Eye (tissue), 1 donor: Measurements from ENCODE around the gene CDHR5.

ENCODE experiments used
- DNase-seq: peaks from one replicate; pipeline ENCODE4 v3.0.0-alpha.2; 2015

Gene CDHR5

GRCh38 chr11:621838-622237 lies 2.9 kb downstream of the CDHR5 start:
- DNase-seq: no peak

GRCh38 chr11:620935-621814 lies 3.6 kb downstream of the CDHR5 start:
- no peak for DNase-seq

- no peak for DNase-seq
Measured at GRCh38 chr11:620201-620600, 4.6 kb downstream of the CDHR5 start.

GRCh38 chr11:619628-620050 lies 5.1 kb downstream of the CDHR5 start:
- DNase-seq: no peak

GRCh38 chr11:618856-619627 lies 5.7 kb downstream of the CDHR5 start:
- DNase-seq: no peak

- no peak for DNase-seq
Measured at GRCh38 chr11:617912-618682, 6.7 kb downstream of the CDHR5 start.

GRCh38 chr11:617199-617911 lies 7.4 kb downstream of the CDHR5 start:
- DNase-seq: no peak

- no peak for DNase-seq
Measured at GRCh38 chr11:616320-617198, 8.2 kb downstream of the CDHR5 start.

GRCh38 chr11:615504-616319 lies 9.0 kb downstream of the CDHR5 start, which contains the start of gene IRF7:
IRF7 (minus strand) TSS chr11:615950; CDS start chr11:615364, 586 bp downstream.
- peak; percentile 95 for DNase-seq

- peak; percentile 35 for DNase-seq
Measured at GRCh38 chr11:614623-615503, 9.9 kb downstream of the CDHR5 start.

- peak; percentile 17 for DNase-seq
Measured at GRCh38 chr11:614021-614622, 10.6 kb downstream of the CDHR5 start.

GRCh38 chr11:613369-613968 lies 11.3 kb downstream of the CDHR5 start:
- DNase-seq: peak; percentile 69

GRCh38 chr11:612961-613300 lies 11.8 kb downstream of the CDHR5 start:
- DNase-seq: peak; percentile 5

- DNase-seq: peak; percentile 33
Measured at GRCh38 chr11:612201-612960, 12.4 kb downstream of the CDHR5 start.

- DNase-seq: no peak
Measured at GRCh38 chr11:611001-611996, 13.5 kb downstream of the CDHR5 start.

GRCh38 chr11:610146-610801 lies 14.5 kb downstream of the CDHR5 start:
- DNase-seq: no peak
